DOHH2 (cell line): ENCODE data around the gene RBM20.

Source experiments
- CTCF ChIP-seq: fragments of 200-600 bp; sonication (generic); IDR thresholded peaks from one replicate; pipeline ENCODE4 v1.5.1; 2014; ENCODE audit warnings: antibody characterized with exemption, mild to moderate bottlenecking, low read depth, low read length; ENCODE audit not compliant: poor library complexity, severe bottlenecking
- EZH2phosphoT487 ChIP-seq: fragments of 200-600 bp; sonication (generic); IDR thresholded peaks from 2 replicates; pipeline ENCODE4 v1.6.1; 2017; ENCODE audit warnings: borderline replicate concordance, mild to moderate bottlenecking, antibody characterized with exemption, low read length, moderate library complexity, mixed read lengths

- no peak for TF ChIP-seq EZH2phosphoT487
- no peak for TF ChIP-seq CTCF
Observed at GRCh38 chr10:110862961-110863360, 218.8 kb downstream of the RBM20 start.
